GM21786 (cell line): ENCODE results near the gene MRPS6.

Source experiments
- ATAC-seq: cut with Tn5 transposase; IDR thresholded peaks from one replicate; pipeline ENCODE4 v1.9.1; 2021; ENCODE audit not compliant: unreplicated experiment

MRPS6 gene

GRCh38 chr21:34094949-34095348 lies 21.6 kb downstream of the MRPS6 start:
- no peak for ATAC-seq

DNA sequence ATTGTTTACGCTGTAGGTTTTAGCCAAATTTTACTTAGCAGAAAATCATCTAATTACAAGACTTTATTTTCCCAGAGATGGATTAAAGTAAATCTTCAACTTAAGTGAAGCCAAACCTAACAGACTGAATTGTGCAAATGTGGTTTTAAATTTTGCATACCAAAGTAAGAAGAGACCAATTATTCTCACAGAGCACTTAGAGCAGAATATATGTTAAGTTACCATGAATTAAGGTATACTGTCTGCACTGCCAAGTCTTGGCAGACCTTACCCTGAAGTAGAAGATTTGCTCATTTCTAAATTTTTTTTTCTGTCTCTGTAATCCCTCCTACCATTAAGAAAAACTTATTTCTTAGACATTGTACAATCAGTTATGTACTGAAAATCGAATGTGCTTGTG lies 24.1 kb downstream of the MRPS6 start:
- ATAC-seq, result no peak

DNA sequence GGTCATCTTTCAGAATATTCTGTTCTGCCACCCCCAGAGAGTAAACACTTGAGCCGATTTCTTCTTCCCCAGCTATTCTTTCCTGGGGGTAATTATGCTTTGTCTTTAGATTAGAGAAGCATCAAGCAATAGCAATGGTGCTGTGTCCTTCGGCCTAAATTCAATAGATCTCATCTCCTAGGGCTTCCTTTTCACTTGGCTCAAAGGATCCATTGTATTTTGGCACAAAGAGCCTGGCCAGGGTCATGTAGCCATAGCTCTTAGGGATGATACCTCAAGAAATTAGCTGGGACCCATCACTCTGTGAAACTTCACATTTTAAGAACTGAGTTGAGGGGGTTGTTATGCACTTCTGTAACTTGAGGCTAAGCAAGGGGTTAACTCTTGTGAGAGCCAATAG lies 27.0 kb downstream of the MRPS6 start:
- ATAC-seq, result no peak

DNA sequence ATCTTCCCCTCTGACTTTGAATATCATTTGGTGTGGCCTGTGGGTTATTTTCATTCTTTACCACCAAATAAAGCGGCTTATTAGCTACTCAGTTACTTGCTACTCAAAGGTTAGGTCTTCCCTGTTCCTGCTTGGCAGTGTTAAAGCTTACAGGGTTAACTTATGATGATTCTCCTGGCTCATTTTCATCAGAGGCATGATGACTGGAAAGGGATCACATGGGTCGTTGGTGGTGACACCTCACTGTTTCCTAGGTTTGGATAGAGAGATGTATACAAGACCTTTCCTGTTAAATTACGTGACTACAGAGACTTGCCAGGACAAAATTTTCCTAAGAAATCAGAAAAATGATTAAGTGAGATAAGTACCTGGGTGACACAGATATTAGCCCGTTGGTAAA lies 27.4 kb downstream of the MRPS6 start:
- ATAC-seq, result no peak

DNA sequence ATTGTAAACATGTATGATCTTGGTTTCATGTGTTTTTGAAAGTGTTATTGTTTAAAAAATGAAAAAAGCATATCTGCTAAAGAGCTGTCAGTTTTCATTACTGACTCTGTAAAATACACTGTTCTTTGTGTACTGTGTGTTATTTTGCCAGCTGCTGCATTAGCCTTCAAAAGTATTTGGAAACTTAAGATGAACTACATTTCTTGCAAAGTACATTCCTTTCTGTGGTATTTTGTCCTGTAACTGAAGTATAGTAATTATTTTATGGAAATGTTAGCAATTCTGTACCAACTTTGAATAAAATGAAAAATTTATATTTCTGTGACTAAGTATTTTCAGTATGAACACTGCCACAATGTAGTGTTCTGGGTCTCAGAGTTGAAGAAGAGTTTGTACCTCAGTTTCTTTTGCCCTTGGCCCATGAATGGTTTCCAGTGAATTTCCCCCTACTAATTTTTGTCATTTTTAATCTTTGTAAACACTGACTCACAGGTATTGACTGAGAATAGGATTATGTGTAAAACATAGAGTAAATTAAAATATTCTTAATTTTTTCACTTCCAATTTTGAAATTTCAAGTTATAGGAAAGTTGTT lies 32.7 kb downstream of the MRPS6 start:
- no peak for ATAC-seq

DNA sequence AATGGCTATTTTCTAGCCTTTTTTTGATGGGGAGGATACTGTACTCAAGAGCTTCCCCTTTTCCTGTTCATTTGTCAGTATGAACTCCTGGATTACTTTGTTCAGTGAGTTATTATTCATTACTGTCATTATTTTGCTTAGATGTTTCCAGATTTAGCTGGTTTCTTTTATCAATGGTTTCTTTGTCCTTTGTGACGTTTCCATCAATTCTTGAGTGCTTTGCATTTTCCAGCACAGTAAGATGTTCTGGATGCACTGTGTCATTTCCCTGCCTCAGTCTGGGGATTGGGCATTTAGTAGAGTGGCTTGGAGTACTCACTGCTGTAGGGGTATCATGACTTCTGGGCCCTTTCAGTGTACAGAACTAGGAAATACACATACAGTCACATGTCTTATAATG lies 34.2 kb downstream of the MRPS6 start:
- no peak for ATAC-seq

- ATAC-seq, result no peak
Observed at GRCh38 chr21:34109075-34109474, 35.7 kb downstream of the MRPS6 start.

- no peak for ATAC-seq
Observed at GRCh38 chr21:34110594-34111202, 37.3 kb downstream of the MRPS6 start.

DNA sequence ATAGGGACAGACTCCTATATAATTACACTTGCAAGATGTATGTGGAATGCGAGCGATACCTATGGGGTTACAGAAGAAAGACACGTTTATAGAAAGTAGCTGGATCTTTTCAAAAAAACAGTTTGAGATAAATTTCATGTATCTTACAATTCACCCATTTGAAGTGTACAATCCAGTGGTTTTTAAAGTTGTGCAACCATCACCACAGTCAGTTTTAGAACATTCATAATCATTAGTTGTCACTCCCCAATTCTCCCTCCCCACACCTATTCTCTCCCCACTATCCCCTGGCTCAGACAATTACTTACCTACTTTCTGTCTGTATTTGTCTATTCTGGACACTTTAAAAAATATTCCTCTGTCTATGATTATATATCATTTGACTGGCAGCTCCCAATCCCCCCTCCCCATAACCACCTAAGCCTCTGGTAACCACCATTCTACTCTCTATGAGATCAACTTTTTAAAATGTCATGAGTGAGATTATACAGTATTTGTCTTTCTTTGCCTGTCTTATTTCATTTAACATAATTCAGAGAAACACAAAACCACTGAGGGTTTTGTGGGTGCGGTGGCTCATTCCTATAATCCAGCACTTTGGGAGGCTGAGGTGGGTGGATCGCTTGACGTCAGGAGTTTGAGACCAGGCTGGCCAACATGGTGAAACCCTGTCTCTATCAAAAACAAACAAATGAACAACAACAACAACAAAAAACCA lies 39.1 kb downstream of the MRPS6 start:
- ATAC-seq, result no peak

GRCh38 chr21:34113842-34114241 lies 40.5 kb downstream of the MRPS6 start:
- no peak for ATAC-seq

- no peak for ATAC-seq
Observed at GRCh38 chr21:34115160-34115559, 41.8 kb downstream of the MRPS6 start.

DNA sequence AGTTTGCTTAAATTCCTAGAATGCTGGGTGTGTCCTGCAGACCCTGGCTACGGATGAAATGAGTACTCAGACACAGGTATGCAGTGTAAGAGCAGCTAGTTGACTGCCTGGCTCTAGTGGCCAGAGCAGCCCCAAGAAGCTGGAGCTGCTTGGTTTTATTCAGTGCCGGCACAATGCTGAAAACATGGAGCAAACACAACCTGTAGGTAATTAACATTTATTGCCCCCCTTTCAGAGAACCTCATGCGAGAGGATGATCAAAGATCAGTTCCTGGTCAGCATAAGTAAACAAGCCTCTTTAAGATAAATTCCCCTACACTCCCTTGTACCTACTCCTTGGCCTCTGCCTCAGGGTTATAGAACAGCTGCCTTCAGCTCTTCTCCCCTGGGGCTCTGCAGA lies 43.2 kb downstream of the MRPS6 start:
- no peak for ATAC-seq

DNA sequence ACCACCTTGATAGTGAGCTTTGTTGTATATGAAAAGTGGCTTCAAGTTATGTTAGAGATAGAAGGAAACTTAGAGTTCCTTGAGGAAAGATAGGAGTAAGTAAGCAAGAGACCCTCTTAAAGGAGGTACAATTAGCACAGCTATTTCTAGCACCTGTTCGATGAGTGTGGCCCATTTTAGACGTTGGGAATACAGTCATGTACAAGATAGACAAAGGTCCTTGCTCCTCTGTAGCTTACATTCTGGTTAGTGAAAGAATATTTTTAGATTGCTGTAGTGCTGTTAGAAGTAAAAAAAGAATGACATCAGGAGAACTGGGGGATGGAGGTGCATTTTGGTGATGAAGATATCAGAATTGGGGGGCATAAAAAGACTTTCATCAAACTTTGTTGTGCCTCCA lies 47.5 kb downstream of the MRPS6 start:
- no peak for ATAC-seq

DNA sequence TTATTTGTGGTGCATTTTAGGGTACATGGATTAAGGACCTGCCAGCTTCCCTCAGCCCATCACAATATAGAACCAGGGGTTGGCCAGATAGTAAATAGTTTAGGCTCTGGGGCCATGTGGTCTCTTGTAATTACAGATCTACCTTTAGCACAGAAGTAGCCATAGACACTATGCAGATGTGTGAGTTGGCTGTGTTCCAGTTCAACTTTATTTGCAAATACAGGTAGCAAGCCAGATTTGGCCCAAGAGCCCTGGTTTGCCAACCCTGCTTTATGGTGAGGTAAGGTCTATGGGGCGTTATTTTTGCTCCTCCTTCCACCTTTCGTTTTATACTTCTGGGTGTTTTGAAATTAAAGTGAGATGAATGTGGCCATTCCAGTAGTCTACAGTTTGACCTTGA lies 48.7 kb downstream of the MRPS6 start:
- no peak for ATAC-seq

- ATAC-seq, result no peak
Observed at GRCh38 chr21:34123609-34124008, 50.2 kb downstream of the MRPS6 start.

GRCh38 chr21:34126269-34126668 lies 52.9 kb downstream of the MRPS6 start:
- ATAC-seq, result no peak

GRCh38 chr21:34126691-34127090 lies 53.3 kb downstream of the MRPS6 start:
- no peak for ATAC-seq

- ATAC-seq, result no peak
Observed at GRCh38 chr21:34128124-34128523, 54.7 kb downstream of the MRPS6 start.

DNA sequence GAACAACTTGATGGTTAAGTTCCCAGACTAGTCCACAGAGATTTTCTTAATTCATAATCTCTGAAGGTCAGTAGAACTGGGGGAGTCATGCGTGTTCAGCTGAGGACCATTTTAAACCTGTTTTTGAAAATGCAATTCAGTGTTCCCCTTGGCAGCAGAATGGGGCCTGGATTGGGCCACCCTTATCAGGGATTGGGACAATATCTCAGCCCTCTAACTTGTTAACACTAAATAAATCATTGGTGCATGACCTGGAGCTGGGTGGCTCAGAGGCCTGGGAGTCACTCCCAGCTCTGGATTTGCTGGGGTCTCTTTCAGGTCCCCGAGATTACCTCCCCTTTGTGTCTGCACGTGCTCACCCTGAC lies 55.3 kb downstream of the MRPS6 start:
- no peak for ATAC-seq

DNA sequence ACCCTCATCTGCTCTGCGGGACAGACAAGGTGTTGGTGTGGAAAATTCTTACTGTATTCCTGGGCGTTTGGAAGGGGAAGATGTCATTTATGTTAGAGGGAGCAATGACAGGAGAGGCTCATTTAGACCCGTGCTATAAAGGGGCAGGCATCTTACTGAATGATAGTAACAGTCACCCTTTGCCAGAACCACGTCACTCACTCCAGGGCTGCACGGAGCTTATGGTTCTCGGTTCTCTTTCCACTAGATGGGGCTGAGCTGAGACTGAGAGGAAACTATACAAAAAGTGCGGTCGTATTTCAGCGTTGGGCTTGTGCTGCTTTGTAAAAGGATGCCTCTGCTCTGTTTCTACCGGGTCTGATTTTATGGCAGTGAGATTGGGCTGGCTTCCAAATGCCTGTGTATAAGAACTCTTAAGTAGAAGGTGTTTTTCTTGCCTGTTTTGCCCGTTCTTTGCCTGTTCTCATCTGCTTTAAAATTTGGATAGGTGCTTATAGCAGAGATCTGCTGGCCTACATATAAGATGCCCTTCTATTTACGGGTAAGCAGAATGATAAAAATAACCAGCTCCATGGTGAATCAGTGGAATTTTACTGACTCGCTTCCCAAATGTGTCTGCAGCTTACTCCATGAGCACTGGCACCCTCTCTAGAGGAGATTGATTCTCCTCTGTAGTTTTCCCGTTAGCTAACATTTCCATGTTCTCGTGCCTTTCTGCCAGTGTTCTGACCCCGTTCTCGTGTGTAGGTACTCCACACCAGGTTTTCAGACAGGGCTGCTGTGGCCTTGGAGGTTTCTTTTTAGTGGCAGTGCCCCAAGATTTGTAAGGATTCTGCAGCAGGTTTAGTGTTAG lies 55.9 kb downstream of the MRPS6 start:
- no peak for ATAC-seq

- no peak for ATAC-seq
Observed at GRCh38 chr21:34129901-34130715, 56.7 kb downstream of the MRPS6 start.
